PC-9 (cell line): ENCODE measurements around the gene ATP11B. TPM values are rescaled to one million over a fixed set of nuclear protein-coding genes. Genes with fewer than 3 reads are reported as not detected.

ENCODE experiments used
- BruUV-seq: library from RNA; stranded (reverse); fragments of 400-500 nt; replicated peaks from 2 replicates; lab custom pipeline; 2021; lab: Mats Ljungman, UMichigan
- CTCF ChIA-PET: fragments of 300-600 bp; sonication (Branson Sonifier 250); formaldehyde crosslinking; loops from one replicate; lab custom pipeline; 2022; ENCODE audit warnings: antibody characterized with exemption; lab: Charles Lee
- POLR2A ChIA-PET: fragments of 300-600 bp; sonication (Branson Sonifier 250); formaldehyde crosslinking; loops from one replicate; lab custom pipeline; 2022; ENCODE audit warnings: antibody characterized with exemption; ENCODE audit not compliant: unreplicated experiment; lab: Charles Lee
- DNase-seq, 2 experiments: peaks; one replicate each; pipeline versions ENCODE4 v3.0.0 to v3.0.0-alpha.2; 2015 to 2022; ENCODE audit warnings: mixed read lengths in 1 of 2
- H2AFZ ChIP-seq: fragments of 200-600 bp; sonication (generic); 2 replicates; pipeline ENCODE4 v1.8.1; 2017; ENCODE audit warnings: antibody characterized with exemption
- H3F3A ChIP-seq: fragments of 200-600 bp; sonication (generic); 2 replicates; pipeline ENCODE4 v1.8.1; 2017; ENCODE audit warnings: antibody characterized with exemption, mild to moderate bottlenecking, low read depth; ENCODE audit not compliant: insufficient read depth
- H3K27ac ChIP-seq: fragments of 200-600 bp; sonication (generic); 2 replicates; pipeline ENCODE4 v1.6.1; 2016; ENCODE audit warnings: mixed run types
- H3K27me3 ChIP-seq: fragments of 200-600 bp; sonication (generic); 2 replicates; pipeline ENCODE4 v1.6.1; 2016; ENCODE audit warnings: low read depth, mixed run types; ENCODE audit not compliant: insufficient read depth
- H3K36me3 ChIP-seq: fragments of 200-600 bp; sonication (generic); 2 replicates; pipeline ENCODE4 v1.6.1; 2016; ENCODE audit warnings: low read depth, mixed run types
- H3K4me1 ChIP-seq: fragments of 200-600 bp; sonication (generic); replicated peaks from 2 replicates; pipeline ENCODE4 v1.6.1; 2016; ENCODE audit warnings: mixed run types; ENCODE audit not compliant: insufficient read depth
- H3K4me2 ChIP-seq: fragments of 200-600 bp; sonication (generic); 2 replicates; pipeline ENCODE4 v1.6.1; 2017; ENCODE audit warnings: mixed run types
- H3K4me3 ChIP-seq: fragments of 200-600 bp; sonication (generic); 2 replicates; pipeline ENCODE4 v1.6.1; 2016; ENCODE audit warnings: mixed run types
- H3K79me2 ChIP-seq: fragments of 200-600 bp; sonication (generic); 2 replicates; pipeline ENCODE4 v1.6.1; 2017; ENCODE audit warnings: low read depth, mixed run types
- H3K9me2 ChIP-seq: fragments of 200-600 bp; sonication (generic); 2 replicates; pipeline ENCODE4 v1.8.1; 2017; ENCODE audit warnings: mild to moderate bottlenecking; ENCODE audit not compliant: insufficient read depth
- H3K9me3 ChIP-seq: fragments of 200-600 bp; sonication (generic); 2 replicates; pipeline ENCODE4 v1.8.1; 2016; ENCODE audit warnings: low read depth; ENCODE audit not compliant: insufficient read depth
- H4K20me1 ChIP-seq: fragments of 200-600 bp; sonication (generic); 2 replicates; pipeline ENCODE4 v1.8.1; 2017; ENCODE audit not compliant: insufficient read depth
- EZH2 ChIP-seq: fragments of 200-600 bp; sonication (generic); IDR thresholded peaks from 2 replicates; pipeline ENCODE4 v1.8.0; 2017; ENCODE audit warnings: antibody characterized with exemption, low read depth
- intact Hi-C: fragments of 100-400 bp; cut with micrococcal nuclease; formaldehyde crosslinking; loops from one replicate; pipeline ENCODE4 v1.10.0; 2022; ENCODE audit not compliant: unreplicated experiment
- total RNA-seq: library from RNA; stranded (reverse); gene quantifications from 2 replicates; pipeline ENCODE4 v1.2.3, GENCODE V29; 2021
- TF ChIP-seq, protein P1 (sequence below): fragments of 200-600 bp; sonication (generic); conservative IDR thresholded peaks from 2 replicates; pipeline ENCODE4 v1.6.1; 2017; ENCODE audit warnings: mixed run types, antibody characterized with exemption, mild to moderate bottlenecking, moderate library complexity

The ATP11B gene
- total RNA-seq, 1 experiment from 2014 or later: 66.5 TPM

- Histone ChIP-seq H3F3A (no peaks in the 10 kb centered on the region; the same call in 1 of the 2 replicates), H3K4me2 (no peak overlapping the region), H4K20me1 (no peaks in the 10 kb centered on the region), H3K79me2 (peaks cover 17% of the 10 kb centered on the region; the same call in 1 of the 2 replicates), H3K4me1 (no peaks in the 10 kb centered on the region), H3K9me2 (no peaks in the 10 kb centered on the region), H3K27me3 (no peaks in the 10 kb centered on the region), H3K36me3 (peaks cover 49% of the 10 kb centered on the region), H3K9me3 (no peaks in the 10 kb centered on the region), H3K27ac (no peak overlapping the region), H2AFZ (no peak overlapping the region), H3K4me3 (no peak overlapping the region)
- TF ChIP-seq, protein P1, sequence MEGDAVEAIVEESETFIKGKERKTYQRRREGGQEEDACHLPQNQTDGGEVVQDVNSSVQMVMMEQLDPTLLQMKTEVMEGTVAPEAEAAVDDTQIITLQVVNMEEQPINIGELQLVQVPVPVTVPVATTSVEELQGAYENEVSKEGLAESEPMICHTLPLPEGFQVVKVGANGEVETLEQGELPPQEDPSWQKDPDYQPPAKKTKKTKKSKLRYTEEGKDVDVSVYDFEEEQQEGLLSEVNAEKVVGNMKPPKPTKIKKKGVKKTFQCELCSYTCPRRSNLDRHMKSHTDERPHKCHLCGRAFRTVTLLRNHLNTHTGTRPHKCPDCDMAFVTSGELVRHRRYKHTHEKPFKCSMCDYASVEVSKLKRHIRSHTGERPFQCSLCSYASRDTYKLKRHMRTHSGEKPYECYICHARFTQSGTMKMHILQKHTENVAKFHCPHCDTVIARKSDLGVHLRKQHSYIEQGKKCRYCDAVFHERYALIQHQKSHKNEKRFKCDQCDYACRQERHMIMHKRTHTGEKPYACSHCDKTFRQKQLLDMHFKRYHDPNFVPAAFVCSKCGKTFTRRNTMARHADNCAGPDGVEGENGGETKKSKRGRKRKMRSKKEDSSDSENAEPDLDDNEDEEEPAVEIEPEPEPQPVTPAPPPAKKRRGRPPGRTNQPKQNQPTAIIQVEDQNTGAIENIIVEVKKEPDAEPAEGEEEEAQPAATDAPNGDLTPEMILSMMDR: no peak
- TF ChIP-seq EZH2: no peak
- BruUV-seq: TSS peak; percentile 2
- CTCF ChIA-PET: no interaction called here
- intact Hi-C loops: no loop called here
- no peak for DNase-seq
- POLR2A ChIA-PET: interaction anchor here (0.7 kb wide), 1 partner anchor 12 kb away, joined by 3 read pairs; no protein-coding TSS in a partner anchor
Observed at GRCh38 chr3:182957676-182958266, 164.5 kb downstream of the ATP11B start.

- no peak overlapping the region for H3K4me2 ChIP-seq
- DNase-seq: no peak
- ChIA-PET POLR2A (interaction anchor here (0.7 kb wide), 1 partner anchor 805 kb away, joined by 11 read pairs; no protein-coding TSS in a partner anchor), CTCF (interaction anchor here (0.6 kb wide), 1 partner anchor 58 kb away, joined by 3 read pairs; no protein-coding TSS in a partner anchor)
- H3K4me3 ChIP-seq: no peak overlapping the region
- H3K27ac ChIP-seq: no peak overlapping the region
- no TSS peak for BruUV-seq
- H4K20me1 ChIP-seq: peaks cover 7% of the 10 kb centered on the region; the same call in 1 of the 2 replicates
- no peaks in the 10 kb centered on the region for H3K9me3 ChIP-seq
- peaks cover 17% of the 10 kb centered on the region; the same call in 1 of the 2 replicates for H3K79me2 ChIP-seq
- no peak overlapping the region for H2AFZ ChIP-seq
- H3K4me1 ChIP-seq: no peaks in the 10 kb centered on the region
- H3K9me2 ChIP-seq: no peaks in the 10 kb centered on the region
- peaks cover 49% of the 10 kb centered on the region for H3K36me3 ChIP-seq
- no peaks in the 10 kb centered on the region; the same call in 1 of the 2 replicates for H3F3A ChIP-seq
- intact Hi-C loops: no loop called here
- TF ChIP-seq, protein P1: no peak
- TF ChIP-seq EZH2: no peak
- H3K27me3 ChIP-seq: no peaks in the 10 kb centered on the region
Observed at GRCh38 chr3:182959474-182960350, 166.4 kb downstream of the ATP11B start.

DNA sequence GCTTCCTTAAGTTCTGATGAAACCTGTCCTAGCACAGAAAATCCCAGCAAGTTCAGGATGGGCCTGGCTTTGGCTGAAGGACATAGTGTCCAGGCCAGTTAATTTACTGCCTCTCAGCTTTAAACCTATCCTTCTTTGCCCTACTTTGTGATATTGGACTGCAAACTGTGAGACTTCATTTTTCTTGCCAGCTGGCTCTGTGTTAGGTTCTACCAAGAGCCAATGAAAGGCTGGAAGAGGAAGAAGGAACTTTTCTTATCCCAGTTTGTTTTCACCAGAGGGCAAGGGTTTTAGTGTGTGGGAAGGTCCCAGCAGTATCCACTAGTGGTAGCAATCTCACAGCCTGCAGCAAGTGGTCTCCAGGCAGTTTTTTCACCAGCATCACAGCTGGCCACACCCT, 168.9 kb downstream of the ATP11B start:
- H3K36me3 ChIP-seq: peaks cover 42% of the 10 kb centered on the region
- no peak overlapping the region for H2AFZ ChIP-seq
- H3K79me2 ChIP-seq: peaks cover 32% of the 10 kb centered on the region
- intact Hi-C loops: no loop called here
- H3K9me2 ChIP-seq: no peaks in the 10 kb centered on the region
- DNase-seq: no peak
- no peaks in the 10 kb centered on the region for H3K4me1 ChIP-seq
- H3F3A ChIP-seq: no peaks in the 10 kb centered on the region; the same call in 1 of the 2 replicates
- no peak overlapping the region for H3K27ac ChIP-seq
- ChIA-PET CTCF (no interaction called here), POLR2A (no interaction called here)
- BruUV-seq: no TSS peak
- TF ChIP-seq, protein P1: no peak
- TF ChIP-seq EZH2: no peak
- H3K4me3 ChIP-seq: no peak overlapping the region
- H3K4me2 ChIP-seq: no peak overlapping the region
- peaks cover 7% of the 10 kb centered on the region; the same call in 1 of the 2 replicates for H4K20me1 ChIP-seq
- no peaks in the 10 kb centered on the region for H3K27me3 ChIP-seq
- no peaks in the 10 kb centered on the region for H3K9me3 ChIP-seq
